ENCODE data around the gene ANTXR2.

Gene ANTXR2

DNA sequence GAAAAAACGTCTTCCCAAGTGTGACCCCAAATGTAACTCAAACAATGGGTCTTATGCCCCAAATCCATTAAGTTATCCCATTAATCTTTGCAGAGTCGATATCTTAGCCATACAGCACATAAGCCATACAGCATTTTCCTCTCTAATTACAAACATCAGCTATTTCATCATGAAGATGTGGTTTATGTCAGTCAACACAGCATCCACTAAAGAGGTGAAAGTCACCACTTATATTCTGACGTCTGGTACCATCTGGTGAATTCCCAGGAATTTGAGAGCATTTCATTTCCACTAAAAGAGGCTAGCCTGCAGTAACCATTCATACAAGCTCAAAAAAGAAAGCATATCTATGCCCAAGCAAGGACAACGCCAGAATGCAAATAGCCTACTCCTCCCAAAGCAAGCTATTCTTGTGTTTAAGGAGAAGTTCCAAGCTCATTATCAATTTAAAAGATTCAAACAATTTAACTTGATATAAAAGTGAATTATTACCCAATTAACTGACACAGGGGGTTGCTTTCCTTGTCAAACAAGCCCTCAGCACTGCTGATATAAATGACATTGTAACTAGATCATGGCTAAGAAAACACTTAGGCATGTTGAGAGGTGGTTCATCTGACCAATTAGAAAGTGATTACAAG, 203.3 kb downstream of the ANTXR2 start:
- no peak overlapping the region for H2AFZ ChIP-seq (ENCODE audit: low read length)
- no peak for DNase-seq

DNA sequence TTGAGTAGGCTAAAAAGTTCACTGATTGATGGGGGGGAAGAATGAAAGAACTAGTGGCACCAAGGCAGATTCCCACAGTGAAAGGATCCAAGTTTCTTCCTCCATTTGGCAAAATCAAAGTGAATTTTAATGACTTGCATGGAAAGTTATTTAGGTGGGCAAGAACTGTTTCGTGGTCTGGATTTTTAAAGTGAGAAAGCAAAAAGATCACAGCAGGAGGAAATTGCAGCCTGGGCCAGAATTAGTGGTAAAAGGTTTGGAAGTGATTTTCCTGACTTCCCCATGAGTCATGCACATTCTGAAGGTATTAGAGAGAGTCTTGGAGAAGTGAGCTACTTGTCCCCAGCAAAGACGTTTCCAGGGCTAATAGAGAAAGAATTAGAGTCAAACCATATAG, 207.8 kb downstream of the ANTXR2 start:
- Histone ChIP-seq H3K36me3 (replicated peaks; ENCODE audit: insufficient read depth, low read length) (no peaks in the 10 kb centered on the region), H3K9ac (ENCODE audit: low read length) (no peak overlapping the region), H3K27me3 (replicated peaks; ENCODE audit: insufficient read depth, low read length) (no peaks in the 10 kb centered on the region), H4K20me1 (ENCODE audit: insufficient read depth, low read length) (no peaks in the 10 kb centered on the region), H3K4me2 (ENCODE audit: low read depth, low read length) (no peak overlapping the region), H3K4me3 (ENCODE audit: low read length) (no peak overlapping the region), H2AFZ (ENCODE audit: low read length) (no peak overlapping the region), H3K4me1 (ENCODE audit: low read length) (no peaks in the 10 kb centered on the region), H3K9me2 (replicated peaks; ENCODE audit: insufficient read depth, low read length) (no peaks in the 10 kb centered on the region), H3K27ac (ENCODE audit: low read length) (no peak overlapping the region), H3K9me3 (replicated peaks; ENCODE audit: insufficient read depth, low read length) (no peaks in the 10 kb centered on the region), H3K79me2 (ENCODE audit: low read length) (no peaks in the 10 kb centered on the region), H3F3A (ENCODE audit: insufficient read depth, low read length) (no peaks in the 10 kb centered on the region)
- DNase-seq = no peak
- no peak for TF ChIP-seq EZH2 (optimal IDR thresholded peaks at IDR 0.05; ENCODE audit: low read depth, low read length)
- TF ChIP-seq EZH2phosphoT487 (IDR thresholded peaks at IDR 0.05; ENCODE audit: low read length) = no peak
- TF ChIP-seq, protein P1, sequence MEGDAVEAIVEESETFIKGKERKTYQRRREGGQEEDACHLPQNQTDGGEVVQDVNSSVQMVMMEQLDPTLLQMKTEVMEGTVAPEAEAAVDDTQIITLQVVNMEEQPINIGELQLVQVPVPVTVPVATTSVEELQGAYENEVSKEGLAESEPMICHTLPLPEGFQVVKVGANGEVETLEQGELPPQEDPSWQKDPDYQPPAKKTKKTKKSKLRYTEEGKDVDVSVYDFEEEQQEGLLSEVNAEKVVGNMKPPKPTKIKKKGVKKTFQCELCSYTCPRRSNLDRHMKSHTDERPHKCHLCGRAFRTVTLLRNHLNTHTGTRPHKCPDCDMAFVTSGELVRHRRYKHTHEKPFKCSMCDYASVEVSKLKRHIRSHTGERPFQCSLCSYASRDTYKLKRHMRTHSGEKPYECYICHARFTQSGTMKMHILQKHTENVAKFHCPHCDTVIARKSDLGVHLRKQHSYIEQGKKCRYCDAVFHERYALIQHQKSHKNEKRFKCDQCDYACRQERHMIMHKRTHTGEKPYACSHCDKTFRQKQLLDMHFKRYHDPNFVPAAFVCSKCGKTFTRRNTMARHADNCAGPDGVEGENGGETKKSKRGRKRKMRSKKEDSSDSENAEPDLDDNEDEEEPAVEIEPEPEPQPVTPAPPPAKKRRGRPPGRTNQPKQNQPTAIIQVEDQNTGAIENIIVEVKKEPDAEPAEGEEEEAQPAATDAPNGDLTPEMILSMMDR (IDR thresholded peaks at IDR 0.05; ENCODE audit: low read length) = no peak

More for the DNA sequence above, 203.3 kb downstream of the ANTXR2 start:
- TF ChIP-seq, protein P1 (IDR thresholded peaks at IDR 0.05; ENCODE audit: low read length) = no peak
- H3K27me3 ChIP-seq (replicated peaks; ENCODE audit: insufficient read depth, low read length) = no peaks in the 10 kb centered on the region
- H3K4me3 ChIP-seq (ENCODE audit: low read length) = no peak overlapping the region
- no peaks in the 10 kb centered on the region for H3K9me3 ChIP-seq (replicated peaks; ENCODE audit: insufficient read depth, low read length)
- H3K9ac ChIP-seq (ENCODE audit: low read length) = no peak overlapping the region
- no peaks in the 10 kb centered on the region for H3K9me2 ChIP-seq (replicated peaks; ENCODE audit: insufficient read depth, low read length)
- no peaks in the 10 kb centered on the region for H3K79me2 ChIP-seq (ENCODE audit: low read length)
- no peaks in the 10 kb centered on the region for H3K4me1 ChIP-seq (ENCODE audit: low read length)
- no peaks in the 10 kb centered on the region for H3F3A ChIP-seq (ENCODE audit: insufficient read depth, low read length)
- no peaks in the 10 kb centered on the region for H3K36me3 ChIP-seq (replicated peaks; ENCODE audit: insufficient read depth, low read length)
- no peak overlapping the region for H3K27ac ChIP-seq (ENCODE audit: low read length)
- no peak overlapping the region for H3K4me2 ChIP-seq (ENCODE audit: low read depth, low read length)
- no peaks in the 10 kb centered on the region for H4K20me1 ChIP-seq (ENCODE audit: insufficient read depth, low read length)

DNA sequence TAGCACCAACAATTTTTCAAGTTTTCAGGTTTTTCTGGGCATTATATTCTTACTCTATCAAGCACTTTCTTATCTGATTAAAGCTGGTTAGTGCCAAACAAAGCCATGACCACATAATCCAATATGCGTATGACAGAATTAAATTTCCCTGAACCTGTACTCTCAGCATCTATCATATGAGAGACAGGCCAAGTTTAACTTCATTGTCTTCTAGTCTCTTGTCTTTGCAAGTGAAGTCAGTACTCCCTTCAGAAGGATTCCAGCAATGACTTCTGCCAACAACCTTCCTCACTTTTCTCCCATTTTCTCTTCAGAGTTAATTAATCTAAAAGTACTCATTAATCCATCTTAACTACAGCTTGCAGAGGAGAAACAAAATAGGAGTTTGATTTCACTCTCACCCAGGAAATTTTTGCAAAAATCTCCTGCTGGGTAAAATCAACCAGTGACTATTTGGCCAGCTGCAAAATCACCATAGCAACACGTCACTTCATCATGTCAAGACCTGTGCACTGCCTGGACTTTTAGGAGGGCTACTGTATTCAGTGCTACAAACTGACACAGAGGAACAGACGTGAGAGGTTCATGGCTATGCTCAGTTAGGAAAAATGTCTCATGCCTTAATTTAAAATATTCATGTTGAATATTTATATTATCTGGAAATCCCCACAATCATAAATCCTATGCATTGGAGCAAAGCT, 208.4 kb downstream of the ANTXR2 start:
- no peak overlapping the region for H3K27ac ChIP-seq (ENCODE audit: low read length)
- H4K20me1 ChIP-seq (ENCODE audit: insufficient read depth, low read length) = no peaks in the 10 kb centered on the region
- H3F3A ChIP-seq (ENCODE audit: insufficient read depth, low read length) = no peaks in the 10 kb centered on the region
- H3K4me3 ChIP-seq (ENCODE audit: low read length) = no peak overlapping the region
- H2AFZ ChIP-seq (ENCODE audit: low read length) = no peak overlapping the region
- TF ChIP-seq EZH2 (optimal IDR thresholded peaks at IDR 0.05; ENCODE audit: low read depth, low read length) (no peak), EZH2phosphoT487 (IDR thresholded peaks at IDR 0.05; ENCODE audit: low read length) (no peak)
- TF ChIP-seq, protein P1 (IDR thresholded peaks at IDR 0.05; ENCODE audit: low read length) = no peak
- H3K4me1 ChIP-seq (ENCODE audit: low read length) = no peaks in the 10 kb centered on the region
- no peaks in the 10 kb centered on the region for H3K9me3 ChIP-seq (replicated peaks; ENCODE audit: insufficient read depth, low read length)
- no peaks in the 10 kb centered on the region for H3K36me3 ChIP-seq (replicated peaks; ENCODE audit: insufficient read depth, low read length)
- no peaks in the 10 kb centered on the region for H3K79me2 ChIP-seq (ENCODE audit: low read length)
- no peak overlapping the region for H3K4me2 ChIP-seq (ENCODE audit: low read depth, low read length)
- no peak overlapping the region for H3K9ac ChIP-seq (ENCODE audit: low read length)
- no peaks in the 10 kb centered on the region for H3K9me2 ChIP-seq (replicated peaks; ENCODE audit: insufficient read depth, low read length)
- DNase-seq = no peak
- no peaks in the 10 kb centered on the region for H3K27me3 ChIP-seq (replicated peaks; ENCODE audit: insufficient read depth, low read length)

All from MM.1S (cell line).